Activated T-cell treated with anti-CD3 and anti-CD28 coated beads, Interleukin-2, amount 50 U/mL, for 48 hours (primary cell): ENCODE data around the gene PLIN5.

Experiments used
- DNase-seq, 2 experiments: peaks; one replicate each; pipeline ENCODE4 v3.0.0-alpha.2; 2020

Gene PLIN5, protein sequence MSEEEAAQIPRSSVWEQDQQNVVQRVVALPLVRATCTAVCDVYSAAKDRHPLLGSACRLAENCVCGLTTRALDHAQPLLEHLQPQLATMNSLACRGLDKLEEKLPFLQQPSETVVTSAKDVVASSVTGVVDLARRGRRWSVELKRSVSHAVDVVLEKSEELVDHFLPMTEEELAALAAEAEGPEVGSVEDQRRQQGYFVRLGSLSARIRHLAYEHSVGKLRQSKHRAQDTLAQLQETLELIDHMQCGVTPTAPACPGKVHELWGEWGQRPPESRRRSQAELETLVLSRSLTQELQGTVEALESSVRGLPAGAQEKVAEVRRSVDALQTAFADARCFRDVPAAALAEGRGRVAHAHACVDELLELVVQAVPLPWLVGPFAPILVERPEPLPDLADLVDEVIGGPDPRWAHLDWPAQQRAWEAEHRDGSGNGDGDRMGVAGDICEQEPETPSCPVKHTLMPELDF

DNA sequence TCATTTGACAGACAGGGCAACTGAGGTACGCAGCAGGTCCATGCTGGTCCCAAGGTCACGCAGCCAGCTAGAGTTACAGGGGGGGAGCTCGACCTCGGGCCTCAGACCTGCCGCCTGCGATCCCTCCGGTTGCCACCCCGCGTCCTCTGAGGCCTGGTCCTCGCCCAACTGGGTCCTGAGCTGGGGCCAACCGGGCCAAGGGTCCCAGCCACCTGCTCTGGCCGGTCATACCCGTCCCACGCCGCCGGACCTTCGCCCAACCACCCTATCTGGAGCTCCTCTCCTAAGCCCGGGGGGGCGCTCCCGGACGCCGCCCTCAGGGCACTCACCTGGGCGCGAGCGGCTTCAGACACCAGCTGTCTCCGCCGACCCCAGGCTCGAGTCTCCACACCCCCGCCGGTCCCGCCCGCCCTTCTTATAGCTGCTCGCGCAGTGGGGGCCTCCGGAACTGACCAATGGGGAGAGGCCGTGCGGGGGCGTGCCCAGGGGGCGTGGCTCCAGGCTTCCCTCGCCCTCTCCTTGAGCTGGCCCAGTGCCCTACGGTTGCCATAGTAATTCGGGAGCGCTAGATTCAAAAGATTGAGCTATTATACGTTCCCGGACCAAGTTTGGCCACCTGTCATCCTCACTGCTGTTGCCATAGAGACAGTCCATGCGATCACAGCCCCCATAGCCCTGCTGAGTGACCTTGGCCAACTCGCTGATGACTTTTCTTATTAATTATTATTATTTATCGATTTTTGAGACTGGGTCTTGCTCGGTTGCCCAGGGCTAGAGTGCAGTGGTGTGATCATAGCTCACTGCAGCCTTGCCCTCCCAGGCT, at the start of gene PLIN5:
Gene PLIN5, minus strand, starts transcription at position 389 of the 823 bp plus-strand sequence. CDS start 1,150 bp downstream, outside the sequence.
- DNase-seq = peak; percentile 59 to 67

DNA sequence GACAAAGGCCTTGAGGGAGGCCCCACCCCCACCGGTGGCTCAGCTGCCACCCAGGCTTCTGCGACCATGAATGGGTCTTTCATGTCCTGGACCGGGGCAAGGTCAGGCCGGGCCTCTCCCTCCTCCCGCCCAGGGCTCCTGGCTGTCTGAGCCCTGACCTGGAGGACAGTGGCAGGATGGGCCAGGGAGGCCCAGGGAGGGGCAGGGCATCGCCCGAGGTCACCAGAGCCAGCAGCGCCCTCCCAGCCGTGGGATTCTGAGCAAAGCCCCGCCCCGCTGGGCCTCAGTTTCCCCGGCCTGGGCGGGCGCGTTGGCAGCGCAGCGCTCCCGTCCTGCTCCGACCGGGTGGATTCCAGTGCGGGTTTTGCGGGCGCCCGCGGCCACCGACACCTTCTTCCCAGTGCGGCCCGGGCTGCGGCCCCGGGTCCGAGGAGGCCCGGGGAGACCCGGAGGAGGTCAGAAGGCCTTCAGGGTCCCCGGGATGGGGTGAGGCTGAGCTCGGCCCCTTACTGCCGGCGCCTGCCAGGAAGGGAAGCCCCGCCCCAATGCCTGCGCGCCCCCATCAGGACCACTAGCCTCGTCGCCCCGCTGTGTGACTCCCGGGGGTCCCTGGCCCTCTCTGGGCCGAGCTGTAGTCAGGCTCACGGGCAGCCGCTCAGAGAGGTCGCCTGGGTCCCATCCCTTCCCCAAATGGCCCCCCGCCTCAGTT, 49.1 kb upstream of the PLIN5 start:
- peak; percentile 49 to 63 for DNase-seq

- DNase-seq = no peak
Measured at GRCh38 chr19:4582980-4583842, 48.2 kb upstream of the PLIN5 start.

DNA sequence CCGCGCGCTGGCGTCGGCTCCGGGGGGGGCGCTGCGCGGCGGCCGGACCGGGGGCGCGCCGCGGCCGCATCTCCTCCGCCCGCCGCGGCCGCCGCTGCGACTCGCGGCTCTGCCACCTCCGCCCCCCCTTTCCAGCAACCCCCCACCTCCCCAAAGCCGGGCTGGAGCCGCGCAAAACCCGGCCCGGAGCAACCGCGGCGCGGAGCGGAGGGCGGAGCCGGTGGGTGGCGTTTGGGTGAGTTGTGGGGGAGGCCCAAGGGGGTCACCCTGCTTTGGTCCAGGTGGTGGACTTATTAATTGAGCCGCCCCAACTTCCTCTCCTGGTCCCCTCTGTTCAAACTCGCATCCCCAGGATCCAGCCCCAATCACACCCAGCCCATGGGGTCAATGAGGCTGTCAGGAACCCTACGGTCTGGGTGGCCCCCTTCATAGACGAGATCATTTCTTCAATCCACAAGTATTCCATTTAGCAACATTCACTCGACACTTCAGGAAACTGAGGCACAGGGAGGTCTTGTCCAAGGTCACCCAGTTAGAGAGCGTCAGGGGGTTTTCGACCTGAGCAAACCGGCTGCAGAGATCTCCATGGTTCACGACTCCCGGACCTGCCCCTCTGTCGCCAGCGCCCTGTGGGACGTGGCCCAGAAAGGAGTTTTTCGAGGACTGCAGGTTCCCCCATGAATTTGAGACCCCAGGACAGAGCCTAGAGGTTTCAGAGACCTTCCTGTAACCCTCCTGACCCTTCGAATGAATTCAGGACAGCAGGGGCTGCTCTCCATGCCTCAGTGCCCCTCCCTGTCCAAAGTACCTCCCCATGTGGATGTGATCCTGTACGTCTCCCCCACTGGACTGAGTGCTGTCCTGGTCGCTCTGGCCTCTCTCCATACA, 46.9 kb upstream of the PLIN5 start:
- peak in 1 of 2 experiments; percentile 48 for DNase-seq

DNA sequence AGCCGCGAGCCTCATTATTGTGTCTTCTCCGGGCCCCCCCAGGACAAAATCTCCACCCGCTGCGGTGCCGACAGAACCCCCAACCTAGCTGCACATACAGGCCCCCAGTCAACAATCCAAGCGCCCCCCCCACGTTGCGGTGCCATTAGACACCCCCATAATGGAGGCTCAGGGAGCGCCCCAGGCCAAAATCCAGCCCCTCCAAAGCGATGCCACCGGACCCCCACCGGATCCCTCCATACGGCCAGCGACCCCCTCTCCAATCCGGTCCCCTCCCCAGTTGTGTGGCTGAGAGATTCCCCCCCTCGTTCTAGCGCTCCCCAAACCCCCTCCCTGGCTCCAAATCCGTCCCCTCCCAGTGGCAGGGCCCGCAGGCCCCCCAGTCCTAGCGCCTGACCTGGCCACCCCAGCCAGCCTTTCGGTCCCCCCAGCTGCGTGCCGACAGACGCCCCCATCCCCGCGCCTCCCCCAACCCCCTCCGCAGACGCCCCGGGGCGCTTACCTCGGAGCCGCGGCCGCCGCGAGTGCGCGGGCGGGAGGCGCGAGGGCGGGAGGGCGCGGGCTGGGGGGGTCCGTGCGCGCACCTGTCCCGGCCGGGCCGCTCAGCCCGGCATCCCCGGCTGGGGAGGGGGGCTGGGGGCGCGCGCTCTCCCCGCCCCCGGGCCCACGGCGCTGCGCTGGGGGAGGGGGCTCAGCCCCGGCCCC, 46.1 kb upstream of the PLIN5 start:
- DNase-seq = no peak

GRCh38 chr19:4580021-4580901, 45.2 kb upstream of the PLIN5 start:
- DNase-seq = no peak

GRCh38 chr19:4579389-4579788, 44.4 kb upstream of the PLIN5 start:
- DNase-seq = no peak

DNA sequence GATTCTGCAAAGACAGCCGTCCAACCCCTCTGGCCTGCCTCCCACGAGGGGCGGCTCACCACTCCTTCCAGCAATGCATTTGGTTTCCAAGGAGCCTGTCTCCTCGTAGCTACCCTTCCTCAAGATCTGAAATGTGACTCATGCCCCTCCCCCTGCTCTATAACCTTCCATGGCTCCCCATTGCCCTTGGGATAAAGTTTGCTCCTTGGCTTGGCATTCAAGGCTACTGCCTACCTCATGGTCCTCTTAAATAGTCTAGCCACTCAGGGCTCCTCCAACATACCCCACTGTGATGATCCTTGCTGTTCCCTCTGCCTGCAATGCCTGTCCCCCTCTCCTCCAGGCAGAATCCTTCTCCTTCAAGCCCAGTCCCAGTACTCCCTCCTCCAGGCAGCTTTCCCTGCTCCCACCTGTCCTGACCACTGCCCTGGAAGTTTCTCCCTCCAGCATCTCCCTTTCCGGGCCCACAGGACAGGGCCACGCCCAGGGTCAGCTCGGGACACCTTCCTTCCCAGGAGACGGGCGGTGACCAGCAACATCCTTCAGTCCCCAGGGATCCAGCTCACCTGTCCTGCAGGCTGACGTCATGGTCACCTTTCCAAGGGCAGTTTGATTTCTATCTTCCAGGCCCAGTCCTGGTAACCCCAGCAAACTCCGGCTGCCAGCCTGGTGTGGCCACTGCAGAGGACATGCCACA, 43.7 kb upstream of the PLIN5 start:
- no peak for DNase-seq

DNA sequence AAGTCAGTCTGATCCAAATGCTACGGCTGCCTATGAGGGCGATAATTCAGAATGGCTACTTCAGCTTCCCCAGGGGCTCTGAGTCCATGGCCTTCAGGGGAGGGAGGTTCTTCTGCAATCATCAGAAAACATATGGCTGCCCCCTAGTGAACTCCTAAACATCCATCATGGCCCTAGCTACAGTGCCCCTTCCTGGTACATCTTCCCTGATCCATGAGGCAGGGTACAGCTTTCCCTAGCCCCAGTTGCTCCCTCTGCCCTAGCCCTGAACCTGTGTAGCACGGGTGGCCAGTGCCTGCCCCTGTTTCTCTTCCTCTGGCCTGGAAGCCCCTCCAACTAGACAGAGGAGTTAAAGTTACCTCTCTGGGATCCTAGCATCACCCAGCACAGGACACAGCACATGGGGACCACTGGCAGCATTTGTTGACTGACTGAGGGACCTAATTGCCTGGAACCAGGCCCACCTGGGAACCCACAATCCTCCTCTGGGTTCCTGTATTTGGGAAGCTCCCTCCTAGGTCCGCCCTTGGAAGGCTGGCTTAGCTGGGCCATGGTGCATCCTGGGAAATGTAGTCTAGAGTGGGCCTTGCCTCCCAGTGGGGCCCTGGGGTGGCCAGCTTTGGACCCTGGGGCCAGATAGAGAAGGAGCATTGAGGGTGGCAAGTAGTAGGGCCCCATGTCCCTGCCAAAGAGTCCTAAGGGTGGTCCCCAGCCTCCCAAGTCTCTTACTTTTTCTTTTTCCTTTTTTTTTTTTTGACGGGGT, 42.2 kb upstream of the PLIN5 start:
- no peak for DNase-seq

DNA sequence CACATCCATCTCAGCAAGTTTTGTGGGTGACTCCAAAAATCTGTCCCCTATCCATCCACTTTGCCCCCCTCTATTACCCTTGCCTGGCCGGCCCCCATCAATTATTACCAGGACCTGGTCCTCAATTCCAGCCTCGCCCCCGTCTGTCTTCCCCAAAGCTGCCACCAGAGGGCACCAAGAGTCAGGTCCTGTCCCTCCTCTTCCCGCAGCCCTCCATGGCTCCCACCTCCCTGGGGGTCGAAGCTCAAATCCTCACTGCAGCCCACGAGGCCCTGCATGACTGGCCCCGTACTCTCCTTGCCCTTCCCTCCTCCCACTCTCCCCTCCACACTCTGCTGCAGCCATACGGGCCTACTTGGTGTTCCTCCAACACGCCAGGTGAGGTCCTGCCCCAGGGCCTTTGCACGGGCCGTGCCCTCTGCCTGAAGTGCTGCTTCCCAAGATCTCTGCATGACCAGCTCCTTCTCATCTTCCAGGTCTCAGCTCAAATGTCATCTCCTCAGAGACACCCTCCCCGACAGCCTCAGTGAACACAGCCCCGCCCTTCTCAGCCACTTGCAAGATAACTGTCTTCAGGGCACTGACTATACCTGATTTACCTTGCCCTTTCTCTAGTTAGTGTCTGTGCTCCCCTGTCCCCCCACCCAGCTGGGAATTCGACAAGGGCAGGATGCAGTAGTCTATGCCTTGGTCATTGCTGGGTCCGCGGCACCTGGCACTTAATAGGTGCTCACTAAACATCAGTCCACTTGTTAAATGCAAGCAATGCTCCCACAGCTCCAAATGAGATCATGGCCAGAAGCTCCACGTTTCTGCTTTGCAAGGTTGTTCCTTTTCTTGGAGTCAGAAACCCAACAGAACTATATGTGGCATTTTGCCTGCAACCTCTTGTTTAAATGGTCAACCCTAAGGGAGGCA, 41.3 kb upstream of the PLIN5 start:
- peak; percentile 83 to 86 for DNase-seq

- DNase-seq = no peak
Measured at GRCh38 chr19:4575267-4576015, 40.4 kb upstream of the PLIN5 start.

GRCh38 chr19:4573682-4574081, 38.7 kb upstream of the PLIN5 start:
- DNase-seq = no peak

GRCh38 chr19:4571305-4571917, 36.4 kb upstream of the PLIN5 start:
- no peak for DNase-seq

GRCh38 chr19:4570916-4571304, 35.9 kb upstream of the PLIN5 start:
- no peak for DNase-seq

DNA sequence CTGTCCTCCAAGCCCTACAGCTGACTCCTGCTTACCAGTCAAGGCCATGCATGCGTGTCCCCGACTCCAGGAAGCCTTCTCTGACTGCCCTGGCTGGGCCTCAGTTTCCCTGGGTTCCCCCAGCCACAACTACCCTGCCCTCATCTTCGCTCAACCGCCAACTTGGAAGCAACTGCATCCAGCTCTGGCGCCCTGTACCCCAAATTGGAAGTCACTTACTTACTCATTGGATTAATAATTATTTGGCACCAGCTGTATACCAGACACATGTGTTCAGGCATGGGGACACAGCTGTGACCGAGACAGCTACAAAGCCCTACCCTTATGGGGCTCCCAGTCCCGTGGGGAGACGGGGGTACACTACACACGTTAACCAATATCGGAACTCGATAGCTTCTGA, 35.4 kb upstream of the PLIN5 start:
- no peak for DNase-seq

DNA sequence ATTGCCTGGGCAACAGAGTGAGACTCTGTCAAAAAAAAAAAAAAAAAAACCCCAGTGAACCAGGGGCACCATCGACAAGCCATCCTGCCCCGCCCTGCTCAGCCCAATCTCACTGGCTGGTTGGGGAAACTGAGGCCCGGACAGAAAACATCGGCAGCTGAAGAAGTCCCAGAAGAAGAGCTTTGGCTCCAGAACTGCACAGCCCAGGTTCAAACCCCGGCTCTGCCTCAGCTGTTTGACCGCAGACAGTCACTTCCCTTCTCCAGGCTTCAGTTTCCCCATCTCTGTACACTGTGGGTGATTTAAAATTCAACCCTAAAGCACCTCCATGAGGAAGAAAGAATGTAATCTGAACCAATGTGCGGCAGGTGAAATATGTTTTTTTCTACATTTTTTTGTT, 33.9 kb upstream of the PLIN5 start:
- DNase-seq = no peak
